GM21619 (cell line): ENCODE measurements around the gene THAP7.
"Not testable (repeated sequence)": the region's sequence is repeated elsewhere in the genome, so short reads cannot be mapped to it uniquely, and the experiment has no call there.

Experiments
- ATAC-seq: cut with Tn5 transposase; IDR thresholded peaks from one replicate; pipeline ENCODE4 v1.9.1; 2021; ENCODE audit not compliant: unreplicated experiment

THAP7 gene

DNA sequence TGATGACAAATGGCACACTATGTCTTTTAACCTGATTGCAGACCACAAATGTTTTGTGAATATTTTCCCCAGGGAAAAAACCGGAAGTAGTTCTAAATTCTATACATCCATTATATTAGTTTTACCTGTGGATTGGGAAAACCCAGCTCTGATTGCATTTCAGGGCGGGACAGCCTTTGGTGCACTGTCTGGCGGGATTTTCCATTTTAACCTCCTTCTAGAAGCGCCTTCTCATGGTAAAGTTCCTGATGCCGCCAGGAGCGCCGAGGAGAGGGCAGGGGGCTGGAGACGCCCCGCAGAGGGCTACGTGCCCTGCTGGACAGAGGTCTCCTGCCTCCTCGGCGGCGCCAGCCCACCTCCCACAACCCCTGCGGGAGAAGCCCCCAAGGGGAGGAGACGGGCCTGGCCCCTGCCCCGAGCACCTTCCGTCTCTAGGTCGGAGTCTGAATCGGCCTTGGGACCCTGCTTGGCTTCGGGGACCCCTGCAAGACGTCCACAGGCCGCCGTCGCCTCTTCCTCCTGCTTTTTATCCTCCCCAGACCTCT is 11.8 kb upstream of the THAP7 start:
- no peak for ATAC-seq

DNA sequence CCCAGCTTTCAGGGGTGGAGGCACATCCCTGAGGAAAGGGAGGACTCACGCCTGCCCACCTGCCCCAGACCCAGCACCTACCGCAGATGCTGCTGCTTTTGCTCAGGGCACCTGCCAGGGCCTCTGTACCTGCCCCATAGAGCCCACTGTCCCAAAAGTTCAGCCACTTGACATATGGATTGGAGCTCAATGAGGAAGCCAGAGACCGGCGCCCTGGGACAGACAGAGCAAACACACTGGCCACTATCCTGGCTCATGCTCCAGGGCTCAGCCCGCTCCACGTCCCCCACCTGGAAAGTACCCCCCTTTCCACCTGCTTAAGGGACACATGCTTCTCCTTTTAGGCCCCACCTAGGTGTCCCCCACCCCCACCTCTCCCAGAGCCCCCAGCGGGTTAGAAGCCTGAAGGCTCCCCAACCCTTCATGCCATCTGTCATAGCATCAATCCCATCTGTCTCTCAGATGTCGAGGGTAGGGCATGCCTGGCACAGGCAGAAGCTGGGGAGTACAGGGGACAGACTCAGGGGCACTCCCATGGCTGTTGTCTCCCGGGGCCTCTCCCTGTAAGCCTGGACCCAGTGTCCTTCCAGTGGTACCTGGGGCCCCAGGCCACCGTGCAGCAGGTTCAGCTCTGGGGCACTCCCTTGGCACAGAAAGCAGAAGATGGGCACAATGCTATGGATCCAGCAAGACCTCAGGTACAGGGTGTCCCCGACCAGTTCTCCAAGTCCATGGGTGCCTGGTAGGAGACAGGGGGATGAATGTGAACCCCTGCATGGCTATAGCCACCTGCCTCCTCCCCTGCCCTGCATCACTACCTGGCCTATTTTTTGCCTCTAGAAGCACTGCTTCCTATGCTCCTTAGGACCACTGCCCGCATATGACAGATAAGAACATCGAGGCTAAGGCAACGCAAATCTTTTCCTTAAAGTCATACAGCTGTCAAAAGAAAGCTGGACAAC is 10.8 kb upstream of the THAP7 start:
- ATAC-seq, result no peak

DNA sequence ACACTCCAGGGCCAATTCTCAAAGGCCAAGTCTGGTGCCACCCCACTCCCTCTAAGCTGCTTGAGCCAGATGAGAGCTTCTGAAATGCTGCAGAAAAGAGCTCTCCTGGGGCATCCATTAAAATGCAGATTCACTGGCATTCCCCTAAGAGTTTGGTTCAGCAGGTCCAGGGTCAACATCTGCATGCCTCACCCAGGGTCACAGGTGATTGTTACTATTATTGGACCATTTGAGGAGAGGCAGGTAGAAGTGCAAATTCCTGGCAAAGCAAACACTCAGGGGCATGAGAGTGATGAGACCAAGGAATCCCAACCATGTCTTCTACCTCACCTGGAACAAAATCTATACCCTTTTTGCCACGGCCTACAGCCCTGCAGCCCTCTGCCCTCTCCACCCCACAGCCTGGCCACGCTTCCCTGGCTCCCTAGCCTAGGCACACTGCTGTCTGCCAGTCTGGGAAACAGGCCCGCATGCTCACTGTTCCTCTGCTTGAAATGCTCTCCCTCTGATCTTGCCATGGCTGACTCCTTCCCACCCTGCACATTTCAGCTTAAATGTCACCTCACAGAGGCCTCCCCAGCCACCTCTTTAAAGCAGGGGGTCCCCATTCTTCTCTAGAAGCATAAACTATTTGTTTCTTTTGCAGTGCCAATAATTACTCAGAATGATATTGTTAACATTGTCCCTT is 8.7 kb upstream of the THAP7 start:
- ATAC-seq, result no peak

DNA sequence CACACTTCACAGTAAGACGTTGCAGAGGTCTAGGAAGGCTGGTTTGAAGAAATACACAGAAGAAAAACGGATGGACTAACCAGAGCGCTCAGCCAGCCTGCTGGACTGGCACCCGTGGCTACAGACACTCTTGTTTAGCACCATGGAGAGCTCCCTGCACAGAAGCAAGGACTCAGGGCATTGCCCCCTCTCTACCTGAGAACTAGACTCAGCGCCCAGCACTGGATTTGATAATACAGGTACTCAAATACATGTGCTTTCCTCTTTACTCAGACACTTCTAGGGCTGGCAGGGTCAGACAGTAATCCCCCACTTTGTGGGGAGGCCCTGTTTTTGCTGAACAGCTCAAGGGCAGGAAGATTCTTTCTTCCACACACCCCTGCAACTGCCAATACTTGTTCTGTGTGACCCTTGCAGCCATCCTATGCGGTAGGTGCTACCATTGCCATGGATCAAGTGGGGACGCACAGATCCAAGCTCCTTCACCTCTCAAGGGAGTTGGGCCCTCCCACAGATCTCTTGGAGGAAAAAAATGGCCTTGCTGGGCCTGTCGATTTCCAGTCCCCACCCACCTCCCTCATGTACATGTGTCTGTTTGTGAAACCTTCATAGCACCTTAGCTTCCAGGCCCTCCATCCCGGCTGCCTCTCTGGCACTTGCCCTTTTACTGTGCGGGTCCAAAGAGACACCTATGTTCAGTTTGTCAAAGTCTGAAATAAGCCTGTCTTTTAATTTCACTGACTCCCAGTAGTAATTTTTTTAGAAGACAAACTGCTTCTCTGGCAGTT is 7.9 kb upstream of the THAP7 start:
- no peak for ATAC-seq

DNA sequence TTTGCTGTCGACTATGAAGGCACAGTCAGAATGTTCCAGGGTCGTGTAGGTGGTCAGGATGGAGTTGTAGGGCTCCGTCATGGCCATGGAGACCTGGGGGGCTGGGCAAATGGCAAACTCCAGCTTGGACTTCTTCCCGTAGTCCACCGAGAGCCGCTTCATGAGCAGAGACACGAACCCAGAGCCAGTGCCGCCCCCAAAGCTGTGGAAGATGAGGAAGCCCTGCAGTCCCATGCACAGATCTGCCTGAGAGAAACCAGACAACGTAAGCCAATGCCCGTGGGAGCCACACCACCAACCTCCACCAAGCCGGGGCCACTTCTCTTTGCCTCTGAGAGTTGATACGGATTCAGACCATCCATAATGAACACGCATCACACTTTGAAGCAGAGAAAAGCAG is 7.3 kb upstream of the THAP7 start:
- not testable (repeated sequence) for ATAC-seq

DNA sequence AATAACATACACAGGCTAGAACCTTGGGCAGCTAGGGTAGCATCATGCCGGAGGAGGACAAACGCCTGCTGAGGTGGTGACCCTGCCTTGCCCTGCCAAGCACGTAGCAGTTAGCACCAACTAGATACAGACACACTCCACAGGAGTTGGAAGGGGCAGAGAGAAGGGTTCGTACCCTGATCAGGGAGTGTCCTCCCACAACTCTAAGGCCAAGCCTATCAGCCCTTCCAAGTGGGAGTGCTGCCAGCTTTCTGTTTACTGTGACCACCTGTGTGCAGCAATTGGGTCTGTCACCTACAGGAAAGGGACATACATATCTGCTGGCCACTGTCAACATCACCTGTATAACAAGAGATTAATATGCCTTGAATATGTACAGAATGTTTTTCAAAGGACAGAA is 1.9 kb upstream of the THAP7 start:
- ATAC-seq, result no peak

DNA sequence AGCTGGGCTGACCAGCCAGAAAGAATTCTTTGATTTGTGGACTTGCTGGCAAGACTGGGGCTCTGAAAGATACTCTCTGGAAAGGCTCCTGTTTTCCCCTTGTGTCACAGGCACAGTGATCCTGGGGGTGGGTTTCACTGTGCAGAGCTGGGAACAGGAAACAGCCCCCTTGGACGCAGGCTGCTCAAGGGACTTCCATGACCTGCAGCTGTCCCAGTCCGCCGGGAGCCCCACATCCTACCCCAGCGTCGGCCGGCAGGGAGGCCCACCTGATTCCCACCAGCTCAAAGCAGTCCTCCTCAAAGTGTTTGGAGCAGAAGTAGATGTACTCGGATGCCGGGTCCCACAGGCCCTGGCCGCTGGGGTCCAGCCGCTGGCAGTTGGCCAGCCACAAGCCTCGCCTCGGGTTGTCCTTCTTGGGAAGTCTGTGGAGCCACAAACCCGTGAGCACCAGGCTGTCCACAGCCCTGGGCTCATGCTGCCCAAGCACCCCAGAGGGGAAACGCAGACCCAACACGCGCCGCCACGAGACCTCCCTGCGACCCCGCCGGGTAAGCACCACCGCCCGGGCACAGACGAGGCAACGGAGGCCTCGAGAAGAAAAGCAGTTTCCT is 824 bp downstream of the THAP7 start:
- ATAC-seq, result no peak

DNA sequence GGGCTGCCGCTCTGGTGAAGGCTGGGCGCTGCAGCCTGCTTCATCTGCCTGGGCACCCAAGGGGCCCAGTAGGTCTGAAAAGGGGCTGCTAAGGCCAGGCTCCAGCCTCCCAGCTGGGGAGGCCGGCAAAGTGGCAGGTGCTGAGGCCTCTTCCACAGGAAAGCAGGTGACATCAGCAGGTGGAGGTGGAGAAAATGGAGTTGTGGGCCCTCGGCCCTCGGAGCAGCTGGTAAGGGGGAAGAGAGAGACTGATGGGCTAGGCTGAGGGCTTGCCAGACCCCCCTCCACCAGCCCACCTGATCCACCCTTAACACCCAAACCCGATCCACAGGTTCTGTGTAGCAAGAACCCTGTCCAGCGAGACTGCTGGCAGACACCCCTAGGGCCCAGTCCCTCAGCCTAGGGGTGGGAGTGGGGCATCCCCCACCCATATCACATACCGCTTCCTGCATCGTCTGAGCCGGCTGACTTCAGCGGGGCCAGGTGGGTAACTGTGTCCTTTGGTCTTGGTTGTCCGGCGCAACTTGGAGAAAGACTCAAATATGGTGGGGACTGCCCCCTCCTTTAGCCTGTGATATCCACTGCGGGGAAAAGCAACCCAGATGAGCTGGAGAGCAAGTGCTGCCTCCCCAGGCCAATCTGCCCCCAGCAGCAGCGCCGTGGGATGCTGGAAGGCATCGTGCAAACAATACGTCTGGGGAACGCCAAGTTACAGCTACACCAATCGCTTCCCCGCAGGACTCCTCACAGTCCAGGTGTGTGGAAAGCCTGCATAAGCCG is 1.5 kb downstream of the THAP7 start:
- no peak for ATAC-seq

DNA sequence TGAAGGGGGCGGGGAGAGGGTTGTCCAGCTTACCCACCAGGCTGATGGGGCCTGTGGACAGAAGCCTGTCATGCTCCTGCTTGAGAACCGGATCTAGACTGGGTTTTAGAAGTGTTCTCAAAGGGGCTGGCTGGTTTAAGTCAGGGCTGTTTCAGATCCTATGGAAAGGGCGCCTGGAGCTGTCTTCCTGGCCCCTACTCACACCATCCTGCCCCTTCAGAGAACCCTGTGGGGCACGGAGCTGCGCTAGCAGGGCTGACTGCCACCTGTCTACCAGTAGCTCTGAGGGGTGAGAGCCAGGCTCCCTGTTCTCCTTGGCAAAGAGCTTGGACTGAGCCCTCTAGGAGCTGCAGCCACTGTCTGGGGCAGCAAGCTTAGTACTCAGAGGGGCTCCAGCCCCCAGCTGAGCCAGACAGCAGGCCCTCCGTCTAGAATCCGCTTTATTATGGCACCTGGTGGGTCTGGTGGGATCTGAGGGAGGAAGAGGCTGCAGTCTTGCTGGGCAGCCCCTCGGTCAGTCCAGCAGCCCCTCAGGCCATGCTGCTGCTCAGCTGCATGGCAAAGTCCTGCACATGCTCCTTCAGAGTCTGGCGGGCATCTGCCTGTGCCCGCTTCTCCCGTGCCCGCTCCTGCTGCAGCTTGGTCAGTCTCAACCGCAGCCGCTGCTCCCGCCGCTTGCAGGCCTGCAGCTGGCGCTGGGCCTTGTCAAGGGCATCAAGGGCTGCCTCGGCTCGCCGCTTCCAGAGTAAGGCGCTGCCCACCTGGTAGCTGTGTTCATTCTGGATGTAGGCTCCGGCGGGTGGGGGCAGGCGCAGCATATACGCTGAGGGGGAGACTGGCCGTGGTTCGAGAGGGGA is 2.3 kb downstream of the THAP7 start:
- ATAC-seq, result no peak

DNA sequence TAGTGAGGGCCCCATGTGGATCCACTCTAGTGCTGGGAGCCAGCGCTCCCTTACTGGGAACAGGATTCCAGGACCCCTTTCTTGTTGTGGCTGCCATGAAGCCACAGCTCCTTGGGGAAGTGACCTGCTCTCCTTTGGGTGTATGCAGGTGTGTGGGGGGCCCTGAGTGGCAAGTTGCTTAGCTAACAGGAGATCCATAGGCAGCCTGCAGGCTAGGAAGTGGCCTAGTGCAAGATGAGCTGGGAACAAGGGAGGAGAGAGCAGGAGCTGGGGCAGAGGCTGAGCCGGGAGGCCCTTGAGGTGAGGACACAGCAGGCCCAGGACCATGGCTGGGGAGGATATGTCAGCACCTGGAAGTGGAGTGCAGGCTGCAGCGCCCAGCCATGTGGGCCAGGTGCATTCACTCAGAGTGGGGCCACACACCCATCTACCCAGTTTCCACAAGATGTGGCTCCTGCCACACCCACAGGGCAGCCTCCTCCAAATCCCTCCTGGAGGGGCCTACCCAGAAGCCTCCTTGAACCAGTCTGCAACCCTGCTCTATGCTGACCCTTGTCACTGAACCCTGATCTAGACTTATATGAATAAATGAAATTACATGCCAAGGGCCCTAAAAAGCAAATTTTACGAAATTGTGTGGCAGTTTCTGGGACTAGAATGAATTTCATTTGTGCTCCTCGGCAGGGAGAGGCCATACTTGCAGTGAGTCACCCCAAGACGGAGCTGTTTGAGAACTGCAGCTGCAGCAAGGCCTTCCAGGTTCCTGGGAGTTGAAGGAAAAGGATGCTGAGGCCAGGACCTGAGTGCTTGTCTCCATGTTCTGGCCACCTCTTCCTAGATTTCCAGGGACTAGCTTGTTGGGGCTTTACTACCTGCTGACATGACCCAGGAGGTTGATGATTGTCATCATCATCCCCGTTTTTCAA is 3.2 kb downstream of the THAP7 start:
- ATAC-seq, result no peak

DNA sequence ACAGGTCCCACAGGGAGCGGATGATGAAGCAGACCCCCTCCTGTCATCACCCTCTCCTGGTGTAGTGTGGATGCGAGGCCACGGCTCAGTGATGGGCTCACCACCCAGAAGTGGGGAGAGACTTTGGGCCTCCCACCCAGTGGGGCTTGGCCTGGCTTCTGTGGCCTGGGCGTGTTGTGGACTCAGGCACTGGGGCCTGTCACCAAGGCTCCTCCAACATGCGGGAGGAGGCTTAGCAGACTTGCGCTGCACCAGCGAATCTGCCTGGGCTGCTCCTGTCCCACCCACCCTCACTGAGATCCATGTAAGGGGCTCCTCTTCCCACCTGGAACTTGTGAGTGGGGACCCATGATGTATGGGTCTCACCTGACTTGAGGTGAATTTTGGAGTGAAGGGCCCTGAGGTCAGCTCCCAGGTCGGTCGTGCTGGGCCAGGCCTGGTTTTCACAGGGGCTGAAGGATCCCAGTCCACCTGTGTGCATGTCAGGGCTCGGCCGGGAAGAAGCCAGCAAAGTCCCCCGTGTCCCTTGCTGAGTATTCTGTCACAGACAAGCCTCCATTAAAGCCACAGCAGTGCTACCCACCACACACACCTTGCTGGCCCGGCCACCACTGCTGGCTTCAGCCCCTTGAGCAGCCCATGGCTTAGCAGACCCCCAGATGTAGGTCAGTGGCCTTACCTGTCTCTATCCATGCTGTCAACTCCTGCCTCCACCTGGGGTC is 4.2 kb downstream of the THAP7 start:
- ATAC-seq, result no peak

DNA sequence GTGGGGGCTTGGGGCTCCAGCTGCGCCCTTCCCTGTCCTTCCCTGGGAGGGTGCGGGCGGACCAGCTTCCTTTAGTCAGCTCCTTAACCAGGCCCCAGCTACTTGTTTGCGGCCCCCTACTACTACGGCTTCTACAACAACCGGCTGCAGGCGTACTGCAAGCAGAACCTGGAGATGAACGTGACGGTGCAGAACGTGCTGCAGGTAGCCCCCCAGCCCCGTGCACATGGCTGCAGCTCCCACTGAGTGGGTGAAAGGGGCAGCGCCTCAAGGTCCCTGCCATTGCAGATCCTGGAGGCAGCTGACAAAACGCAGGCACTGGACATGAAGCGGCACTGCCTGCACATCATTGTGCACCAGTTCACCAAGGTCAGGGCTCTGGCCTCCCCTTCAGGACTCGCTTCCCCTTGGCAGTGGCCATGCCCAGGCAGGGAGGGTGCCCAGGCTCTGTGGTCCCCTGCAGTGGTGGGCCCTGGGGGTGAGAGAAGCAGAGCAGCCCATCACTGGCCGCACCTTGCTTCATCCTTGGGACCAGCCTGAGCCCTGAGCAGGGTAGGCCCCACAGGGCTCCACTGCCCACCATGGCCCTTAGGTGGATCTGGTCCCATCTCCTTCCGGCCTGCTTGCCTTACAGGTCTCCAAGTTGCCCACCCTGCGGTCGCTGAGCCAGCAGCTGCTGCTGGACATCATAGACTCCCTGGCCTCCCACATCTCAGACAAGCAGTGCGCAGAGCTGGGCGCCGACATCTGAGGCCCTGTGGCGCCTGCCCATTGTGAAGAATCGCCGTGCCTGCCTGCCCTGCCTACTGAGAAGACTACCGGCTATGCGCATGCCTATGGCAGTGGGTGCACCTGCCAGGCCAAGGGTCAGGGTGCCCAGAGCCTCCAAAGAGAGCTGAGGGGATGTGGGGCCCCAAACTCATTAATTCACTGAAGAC is 5.1 kb downstream of the THAP7 start:
- no peak for ATAC-seq

DNA sequence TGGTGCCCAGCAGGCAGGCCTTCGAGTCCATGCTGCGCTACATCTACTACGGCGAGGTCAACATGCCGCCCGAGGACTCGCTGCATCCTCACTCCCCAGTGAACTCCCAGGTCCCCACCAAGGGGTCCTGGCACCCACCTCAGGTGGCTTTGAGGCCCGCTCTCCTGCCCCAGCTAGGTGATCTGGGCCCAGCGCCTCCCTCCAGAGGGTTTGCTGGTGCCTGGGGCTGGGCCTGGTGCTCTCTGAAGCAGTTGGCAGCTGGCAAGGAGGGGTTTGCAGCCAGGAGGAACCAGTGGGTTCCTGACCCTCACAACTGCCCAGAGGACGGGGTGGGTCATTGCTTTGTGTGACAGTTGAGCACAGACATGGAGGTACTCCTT is 5.9 kb downstream of the THAP7 start:
- no peak for ATAC-seq

DNA sequence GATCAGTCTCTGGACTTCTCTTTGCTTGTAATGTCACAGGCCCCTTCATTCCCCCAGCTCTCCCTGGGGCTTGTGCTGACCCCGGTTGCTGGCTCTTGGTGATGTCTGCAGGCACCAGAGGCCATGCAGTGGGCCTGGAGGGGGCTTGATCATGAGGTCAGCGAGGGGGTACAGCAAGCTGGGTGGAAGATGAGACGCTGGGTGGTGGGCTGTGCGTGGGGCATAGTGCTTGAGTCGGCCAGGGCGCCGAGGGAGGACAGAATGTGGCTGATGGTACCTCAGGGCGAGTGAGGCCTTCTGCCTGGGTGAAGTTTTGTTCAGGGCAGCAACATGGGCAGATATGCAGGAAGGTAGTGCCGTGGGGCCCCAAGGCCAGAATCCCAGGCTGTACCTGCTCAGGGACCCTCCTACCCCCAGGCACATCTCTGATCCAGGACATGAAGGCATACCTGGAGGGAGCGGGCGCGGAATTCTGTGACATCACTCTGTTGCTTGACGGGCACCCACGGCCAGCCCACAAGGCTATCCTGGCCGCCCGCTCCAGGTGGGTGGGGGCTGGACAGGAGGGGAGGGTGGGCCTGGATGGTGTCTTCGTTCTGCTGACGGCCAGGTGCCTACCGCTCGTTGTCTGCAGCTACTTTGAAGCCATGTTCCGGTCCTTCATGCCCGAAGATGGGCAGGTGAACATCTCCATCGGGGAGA is 6.4 kb downstream of the THAP7 start:
- no peak for ATAC-seq

DNA sequence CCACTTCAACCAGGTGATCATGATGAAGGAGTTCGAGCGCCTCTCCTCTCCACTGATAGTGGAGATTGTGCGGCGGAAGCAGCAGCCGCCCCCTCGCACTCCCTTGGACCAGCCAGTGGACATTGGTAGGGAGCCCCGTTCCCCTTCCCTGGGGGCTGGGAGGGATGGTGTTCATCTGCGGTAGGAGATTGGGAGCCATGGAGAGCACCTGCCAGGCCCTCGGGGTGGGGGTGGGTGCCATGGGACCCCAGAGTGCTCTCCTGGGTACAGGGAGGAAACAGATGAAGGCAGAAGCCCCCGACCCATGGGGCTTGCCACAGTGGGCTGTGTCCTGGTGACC is 7.0 kb downstream of the THAP7 start:
- no peak for ATAC-seq
